Suppressor macrophage treated with lipopolysaccharide for 1 hour (primary cell): ENCODE results near the gene AGTR1.
"Not testable (repeated sequence)": the region's sequence is repeated elsewhere in the genome, so short reads cannot be mapped to it uniquely, and the experiment has no call there.

Source experiments
- DNase-seq, 3 donors: peaks; one replicate each; pipeline ENCODE4 v3.0.0-alpha.2; 2020 to 2022

The AGTR1 gene

DNA sequence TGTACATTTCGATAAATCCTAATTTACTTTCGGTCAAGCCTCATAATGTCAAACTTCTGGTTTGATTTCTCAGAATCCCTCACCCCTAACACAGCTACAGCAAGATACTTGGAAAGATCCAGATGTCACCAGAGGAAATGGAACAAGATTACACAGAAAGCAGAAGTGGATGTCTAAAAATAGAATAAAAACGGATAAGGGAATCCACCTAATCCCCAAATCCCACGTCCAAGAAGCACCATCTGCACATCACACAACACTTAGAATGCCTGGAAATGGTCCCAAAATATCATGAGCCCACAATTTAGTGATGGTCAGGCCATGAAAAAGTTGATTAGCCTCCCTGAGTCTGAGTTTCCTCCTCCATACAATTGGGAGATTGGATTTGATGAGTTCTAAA is 61.7 kb downstream of the AGTR1 start:
- peak in 1 of 3 donors; percentile 46 for DNase-seq

DNA sequence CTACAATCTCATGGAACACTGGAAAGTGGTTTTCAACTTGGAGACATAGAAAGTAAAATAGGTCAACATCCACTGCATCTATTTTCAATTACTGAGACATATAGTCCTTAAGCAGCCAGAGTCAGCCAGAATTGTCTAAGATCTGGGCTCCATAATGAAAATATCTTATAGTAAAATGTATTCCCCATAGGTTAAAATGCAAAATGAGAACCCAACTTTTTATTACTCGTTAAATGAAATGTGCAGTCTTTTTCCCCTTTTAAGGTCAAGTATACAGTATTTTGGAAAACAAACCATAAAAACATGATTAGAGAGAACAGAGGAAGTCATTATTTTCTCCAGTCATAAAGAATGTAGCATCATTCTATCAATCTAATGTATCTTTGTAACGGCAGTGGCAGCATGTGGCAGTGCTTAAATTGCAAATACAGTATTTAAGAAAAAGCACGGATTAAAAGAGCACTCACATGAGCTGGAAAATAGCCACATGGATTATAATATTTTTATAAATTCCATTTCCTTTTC is 65.5 kb downstream of the AGTR1 start:
- no peak for DNase-seq

DNA sequence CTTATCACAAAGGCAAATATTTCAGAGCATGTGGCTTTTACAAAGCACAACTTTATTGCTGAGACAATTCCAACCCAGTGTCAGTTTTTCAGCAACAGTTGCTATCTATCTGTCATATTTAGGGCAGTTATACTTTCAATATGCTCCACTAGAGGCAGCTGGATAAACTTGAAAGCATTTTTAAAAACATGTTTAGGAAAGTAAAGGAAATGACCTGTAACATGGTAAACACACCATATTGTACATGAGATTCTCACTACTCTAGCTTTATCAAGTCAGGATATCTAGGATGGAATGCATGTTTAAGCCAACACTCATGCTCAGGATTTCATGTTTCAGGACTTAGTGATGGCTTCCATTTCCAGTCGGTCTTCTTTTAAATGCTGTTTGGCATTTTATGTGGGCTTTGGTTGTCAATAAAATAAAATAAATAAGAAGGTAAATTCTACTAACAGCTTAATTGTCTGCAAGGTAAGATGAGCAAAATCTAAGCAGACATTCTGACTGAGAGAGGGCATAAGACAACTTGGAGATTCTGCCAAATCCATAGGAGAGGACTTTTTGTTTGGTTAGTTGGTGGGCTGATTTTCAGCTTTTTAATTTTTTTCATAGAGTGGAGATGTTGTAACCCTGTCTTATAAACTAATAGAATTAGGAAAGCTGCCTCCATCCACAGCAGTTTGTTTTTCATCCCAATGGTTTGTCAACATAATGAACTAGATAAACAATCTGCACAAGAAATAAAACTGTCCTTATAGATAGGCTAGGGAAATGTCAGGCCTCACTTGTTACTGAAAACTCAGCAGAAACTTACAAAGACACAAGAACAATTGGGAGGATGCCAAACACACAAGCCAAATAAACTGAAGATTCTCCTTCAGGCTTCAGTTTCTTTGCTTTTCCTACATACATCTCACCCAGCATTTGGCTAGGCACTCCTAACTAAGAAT is 66.6 kb downstream of the AGTR1 start:
- DNase-seq: no peak

DNA sequence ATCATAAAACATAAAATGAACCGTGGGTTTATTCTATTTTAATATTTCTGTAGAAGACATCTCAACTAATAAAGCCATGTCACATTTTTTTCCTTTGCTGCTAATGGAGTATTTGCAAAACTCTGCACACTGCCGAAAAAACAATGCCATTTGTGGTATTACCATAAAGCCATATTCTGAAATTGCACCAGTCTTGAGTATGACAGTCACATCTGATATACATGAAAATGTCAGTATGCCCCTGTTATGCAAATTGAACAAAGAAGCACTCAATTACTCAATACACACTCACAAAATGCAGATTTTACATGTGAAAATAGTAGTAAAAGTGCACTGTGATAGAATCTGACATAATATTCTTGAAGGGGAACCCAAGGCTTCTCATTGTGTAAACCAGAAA is 74.7 kb downstream of the AGTR1 start:
- no peak for DNase-seq

DNA sequence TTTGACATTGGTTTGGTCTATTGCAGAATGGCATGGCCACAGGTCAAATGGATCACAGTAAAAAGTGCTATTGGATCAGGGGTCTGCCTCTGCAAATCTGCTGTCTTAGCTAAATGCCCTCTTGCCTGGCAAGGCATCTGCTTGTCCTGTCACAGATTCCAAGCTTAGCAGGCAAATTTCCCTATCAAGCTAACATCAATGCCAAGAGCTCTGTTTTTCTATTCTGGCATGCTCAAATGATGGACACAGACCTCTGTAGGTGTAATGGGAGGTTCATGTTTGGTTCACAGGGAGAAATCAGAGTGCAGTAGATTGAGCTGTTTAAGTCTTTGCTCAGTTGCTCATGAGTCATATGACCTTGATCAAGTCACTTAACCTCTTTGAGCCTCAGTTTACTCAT is 75.1 kb downstream of the AGTR1 start:
- no peak for DNase-seq

DNA sequence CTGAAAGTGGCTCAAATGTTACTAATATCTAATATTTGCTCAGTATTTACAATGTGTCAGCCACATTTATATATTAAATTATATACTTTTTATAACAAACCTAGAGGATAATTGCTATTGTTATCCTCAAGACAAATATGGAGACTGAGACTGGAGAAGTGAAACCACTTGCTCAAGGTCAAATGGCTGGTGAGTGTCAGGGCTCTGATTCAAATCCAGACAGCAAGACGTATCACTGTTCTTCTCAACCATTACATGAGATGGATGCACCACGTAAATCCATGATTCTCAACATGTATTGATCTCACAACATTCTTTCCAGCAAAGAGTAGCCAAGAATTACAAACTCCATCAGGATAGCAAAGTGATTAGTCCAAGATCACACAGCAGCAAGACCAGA is 76.1 kb downstream of the AGTR1 start:
- DNase-seq: peak in 1 of 3 donors; percentile 16

DNA sequence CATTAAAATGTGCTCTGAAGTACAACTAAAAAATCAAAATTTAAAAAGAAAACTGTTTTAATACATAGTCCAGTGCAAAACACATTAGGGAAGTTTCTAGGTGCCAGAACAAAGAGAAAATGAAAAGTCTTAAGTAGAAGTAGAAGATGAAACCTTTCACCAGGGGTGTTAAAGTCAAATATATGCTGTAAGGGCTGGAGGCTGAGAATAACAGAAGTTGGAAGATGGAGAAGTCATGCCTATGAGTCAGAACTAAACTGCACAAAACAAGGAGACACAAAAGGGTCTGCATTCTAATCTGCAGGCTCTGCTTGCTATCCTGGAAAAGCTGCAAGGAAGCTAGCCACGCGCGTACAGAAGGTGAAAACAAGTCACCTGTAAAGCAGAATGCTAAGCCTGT is 81.2 kb downstream of the AGTR1 start:
- DNase-seq: peak; percentile 50 to 69 (median 58)

DNA sequence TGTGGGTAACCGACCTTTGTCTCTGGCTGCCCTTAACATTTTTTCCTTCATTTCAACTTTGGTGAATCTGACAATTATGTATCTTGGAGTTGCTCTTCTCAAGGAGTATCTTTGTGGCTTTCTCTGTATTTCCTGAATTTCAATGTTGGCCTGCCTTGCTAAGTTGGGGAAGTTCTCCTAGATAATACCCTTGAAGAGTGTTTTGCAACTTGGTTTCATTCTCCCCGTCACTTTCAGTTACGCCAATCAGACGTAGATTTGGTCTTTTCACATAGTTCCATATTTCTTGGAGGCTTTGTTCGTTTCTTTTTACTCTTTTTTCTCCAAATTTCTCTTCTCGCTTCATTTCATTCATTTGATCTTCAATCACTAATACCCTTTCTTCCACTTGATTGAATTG is 87.3 kb downstream of the AGTR1 start:
- peak; percentile 69 to 89 (median 81) for DNase-seq

DNA sequence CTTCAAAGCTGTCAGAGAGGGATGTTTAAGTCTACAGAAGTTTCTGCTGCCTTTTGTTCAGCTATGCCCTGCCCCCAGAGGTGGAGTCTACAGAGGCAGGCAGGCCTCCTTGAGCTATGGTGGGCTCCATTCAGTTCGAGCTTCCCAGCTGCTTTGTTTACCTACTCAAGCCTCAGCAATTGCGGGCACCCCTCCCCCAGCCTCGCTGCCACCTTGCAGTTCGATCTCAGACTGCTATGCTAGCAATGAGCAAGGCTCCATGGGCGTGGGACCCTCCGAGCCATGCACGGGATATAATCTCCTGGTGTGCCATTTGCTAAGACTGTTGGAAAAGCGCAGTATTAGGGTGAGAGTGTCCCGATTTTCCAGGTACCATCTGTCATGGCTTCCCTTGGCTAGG is 88.5 kb downstream of the AGTR1 start:
- DNase-seq: not testable (repeated sequence)

DNA sequence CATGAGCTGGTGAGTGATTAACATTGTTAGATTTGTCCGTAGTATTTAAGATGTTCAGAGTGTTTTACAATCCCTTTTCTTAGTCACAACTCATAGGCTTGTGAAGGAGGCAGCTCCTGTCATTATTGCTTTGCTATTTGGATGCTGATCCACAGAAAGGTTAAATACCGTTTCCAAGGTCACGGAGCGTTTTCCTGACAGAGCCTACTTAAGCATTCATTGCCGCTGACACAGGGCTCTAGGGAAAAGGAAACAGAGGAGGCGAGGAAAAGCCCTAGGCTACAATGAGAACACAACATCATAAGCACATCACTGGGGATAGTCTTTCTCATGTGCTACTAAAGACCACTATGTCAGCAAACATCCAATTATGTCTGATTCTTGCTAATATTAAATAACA is 91.4 kb downstream of the AGTR1 start:
- peak; percentile 10 to 57 (median 25) for DNase-seq

DNA sequence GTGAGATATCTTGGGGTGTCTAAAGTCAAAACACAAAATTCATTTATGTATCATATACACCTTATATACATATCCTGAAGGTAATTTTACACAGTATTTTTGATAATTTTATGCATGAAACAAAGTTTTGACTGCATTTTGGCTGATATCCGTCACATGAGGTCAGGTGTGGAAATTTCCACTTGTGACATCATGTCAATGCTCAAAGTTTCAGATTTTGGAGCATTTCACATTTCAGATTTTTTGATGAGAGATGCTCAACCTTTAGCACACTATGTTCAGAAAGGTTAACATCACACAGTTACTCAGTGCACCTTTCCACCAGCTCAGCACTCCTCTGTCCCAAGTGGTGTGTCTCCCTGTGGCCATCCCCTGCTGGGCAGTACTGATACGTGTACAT is 92.2 kb downstream of the AGTR1 start:
- DNase-seq: peak; percentile 35 to 58 (median 36)

DNA sequence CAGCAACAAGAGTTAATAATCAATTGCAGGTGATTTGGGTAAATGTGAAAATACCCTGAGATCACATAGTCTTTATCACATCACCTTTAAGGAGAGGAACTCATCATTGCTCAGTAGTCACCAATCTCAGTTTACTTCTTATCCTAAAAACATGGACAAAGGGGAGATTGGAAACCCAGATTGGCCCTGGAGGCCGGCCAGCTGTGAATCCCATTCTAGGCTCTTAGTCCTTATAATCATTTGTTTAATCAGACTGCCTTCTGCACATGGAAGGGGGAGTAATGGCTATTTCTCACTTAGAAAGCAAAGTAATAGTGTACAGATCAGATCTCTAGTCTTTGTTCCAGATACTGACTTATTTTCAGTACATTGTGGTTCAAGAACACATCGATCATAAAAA is 92.7 kb downstream of the AGTR1 start:
- no peak for DNase-seq

DNA sequence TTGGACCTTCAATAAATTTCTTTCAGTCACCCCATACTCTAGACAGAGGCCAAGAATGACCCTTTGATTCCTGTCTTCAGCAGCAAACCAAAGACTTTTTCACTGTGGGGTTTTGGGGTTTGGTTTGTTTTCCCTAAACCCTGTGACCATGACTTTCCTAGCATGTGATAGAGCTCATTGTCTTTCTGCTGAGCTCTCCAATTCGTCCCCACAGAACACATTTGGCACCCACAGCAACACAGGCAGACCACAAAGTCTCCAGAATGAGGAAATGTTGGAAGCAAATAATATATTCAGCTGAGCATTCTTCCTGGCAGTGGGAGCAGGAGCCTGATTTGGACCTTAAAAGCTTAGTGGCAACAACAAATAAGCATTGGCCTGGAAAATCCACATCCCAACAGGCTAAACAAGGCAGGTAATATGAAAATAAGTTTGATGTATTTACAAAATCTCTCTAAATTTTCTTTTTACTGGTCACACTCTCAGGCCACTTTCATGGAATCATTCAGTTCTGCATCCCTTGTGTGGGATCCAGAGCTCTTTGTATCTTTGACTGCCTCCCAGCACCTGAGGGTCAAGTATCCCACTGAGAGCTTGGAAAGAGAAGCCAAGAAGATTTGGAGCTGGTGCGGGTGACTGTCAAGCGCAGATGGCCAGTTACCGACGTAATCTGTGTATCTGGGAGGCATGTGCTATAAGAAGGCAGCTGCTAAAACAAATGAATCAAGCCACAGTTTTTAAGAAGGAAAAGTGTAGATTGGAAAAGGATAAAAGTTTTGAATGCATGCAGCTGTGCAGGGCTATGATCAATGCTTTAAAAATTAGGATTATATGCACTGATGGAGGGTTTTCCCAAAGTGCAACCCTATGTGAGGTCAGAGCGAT is 93.4 kb downstream of the AGTR1 start:
- DNase-seq: peak; percentile 90 to 96 (median 95)

DNA sequence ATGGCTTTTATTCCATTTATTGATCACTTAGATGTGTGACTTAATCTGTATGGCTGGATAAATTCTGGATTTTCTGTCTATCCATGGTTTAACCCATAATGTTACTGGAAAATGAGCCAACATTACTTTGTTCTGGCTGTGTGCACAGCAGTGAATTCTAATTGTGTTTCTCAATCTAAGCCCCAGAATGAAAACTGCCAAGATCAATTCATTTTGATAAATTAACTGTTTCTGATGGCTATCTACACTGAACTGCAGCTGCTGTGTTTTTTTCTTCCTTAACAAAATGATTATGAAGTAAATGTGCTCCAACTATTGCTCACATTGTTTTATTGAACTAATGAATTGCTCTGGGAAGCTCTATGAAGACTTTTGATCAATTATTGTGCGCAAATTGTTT is 94.2 kb downstream of the AGTR1 start:
- DNase-seq: no peak

DNA sequence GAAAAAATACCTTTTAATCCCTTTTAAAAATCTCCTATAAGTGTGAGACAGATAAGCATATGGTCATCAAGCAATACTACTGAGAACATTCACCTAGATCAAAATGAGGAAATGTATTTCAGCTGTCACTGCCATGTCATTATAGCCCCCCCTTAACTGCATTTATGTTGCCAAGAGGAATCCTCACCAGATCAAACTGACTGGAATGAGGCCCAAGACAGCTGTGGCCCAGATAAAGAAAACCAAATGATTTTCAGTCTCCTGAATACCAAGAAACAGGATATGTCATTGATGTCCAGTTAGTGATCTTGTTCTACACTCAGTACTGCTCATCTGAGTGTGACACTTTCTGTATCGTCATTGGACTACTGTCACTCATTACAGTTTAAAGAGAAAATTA is 94.8 kb downstream of the AGTR1 start:
- no peak for DNase-seq
